Mesothelial cell of epicardium (in vitro differentiated cells): Measurements from ENCODE around the gene LAMC3. TPM values are rescaled to one million over a fixed set of nuclear protein-coding genes. Genes with fewer than 3 reads are reported as not detected.

Source experiments
- DNase-seq, 2 experiments: peaks; one replicate each; pipeline ENCODE4 v3.0.0; 2021; ENCODE audit warnings: low spot score in 2 of 2; ENCODE audit not compliant: unreplicated experiment in 2 of 2
- H3K27ac Mint-ChIP-seq: 2 replicates; pipeline ENCODE4 v1.8.0; 2021; ENCODE audit warnings: mixed read lengths
- H3K27me3 Mint-ChIP-seq: 2 replicates; pipeline ENCODE4 v1.8.0; 2021; ENCODE audit warnings: low read depth, mixed read lengths
- H3K36me3 Mint-ChIP-seq: 2 replicates; pipeline ENCODE4 v1.8.0; 2021; ENCODE audit warnings: mixed read lengths
- H3K4me1 Mint-ChIP-seq: 2 replicates; pipeline ENCODE4 v1.8.0; 2021; ENCODE audit warnings: mixed read lengths
- H3K4me3 Mint-ChIP-seq: 2 replicates; pipeline ENCODE4 v1.8.0; 2021; ENCODE audit warnings: mild to moderate bottlenecking, moderate library complexity, mixed read lengths
- H3K9me3 Mint-ChIP-seq: 2 replicates; pipeline ENCODE4 v1.8.0; 2021; ENCODE audit warnings: mixed read lengths
- total RNA-seq: library from RNA; stranded (reverse); gene quantifications from 3 replicates; pipeline ENCODE4 v1.2.1, GENCODE V29; 2021
- TF ChIP-seq, protein P1 (sequence below): fragments of 200-600 bp; sonication (generic); IDR thresholded peaks from one replicate; pipeline ENCODE4 v1.5.0; 2021; ENCODE audit warnings: antibody characterized with exemption; ENCODE audit not compliant: unreplicated experiment

Gene LAMC3
- total RNA-seq, 1 donor from 2014 or later = 18.3 TPM

DNA sequence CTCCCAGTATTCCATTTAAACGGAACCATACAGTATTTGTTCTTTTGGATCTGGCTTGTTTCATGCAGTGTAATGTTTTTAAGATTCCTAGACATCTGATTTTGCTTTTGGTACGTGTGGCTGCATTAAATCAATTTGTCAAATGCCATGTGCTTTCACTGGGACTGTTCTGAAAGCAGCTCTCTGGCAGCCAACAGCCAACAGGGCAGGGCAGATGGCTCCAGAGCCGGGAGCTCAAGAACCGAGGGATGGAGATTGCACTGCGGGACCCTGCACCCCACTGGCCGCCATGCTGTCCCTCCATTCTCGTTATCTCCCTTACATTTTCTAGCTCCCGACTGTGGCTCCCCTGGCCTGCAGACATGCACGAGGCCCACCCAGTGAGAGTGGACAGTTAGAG, 54.0 kb downstream of the LAMC3 start:
- H3K27me3 Mint-ChIP-seq = peaks cover 5% of the 10 kb centered on the region
- TF ChIP-seq, protein P1, sequence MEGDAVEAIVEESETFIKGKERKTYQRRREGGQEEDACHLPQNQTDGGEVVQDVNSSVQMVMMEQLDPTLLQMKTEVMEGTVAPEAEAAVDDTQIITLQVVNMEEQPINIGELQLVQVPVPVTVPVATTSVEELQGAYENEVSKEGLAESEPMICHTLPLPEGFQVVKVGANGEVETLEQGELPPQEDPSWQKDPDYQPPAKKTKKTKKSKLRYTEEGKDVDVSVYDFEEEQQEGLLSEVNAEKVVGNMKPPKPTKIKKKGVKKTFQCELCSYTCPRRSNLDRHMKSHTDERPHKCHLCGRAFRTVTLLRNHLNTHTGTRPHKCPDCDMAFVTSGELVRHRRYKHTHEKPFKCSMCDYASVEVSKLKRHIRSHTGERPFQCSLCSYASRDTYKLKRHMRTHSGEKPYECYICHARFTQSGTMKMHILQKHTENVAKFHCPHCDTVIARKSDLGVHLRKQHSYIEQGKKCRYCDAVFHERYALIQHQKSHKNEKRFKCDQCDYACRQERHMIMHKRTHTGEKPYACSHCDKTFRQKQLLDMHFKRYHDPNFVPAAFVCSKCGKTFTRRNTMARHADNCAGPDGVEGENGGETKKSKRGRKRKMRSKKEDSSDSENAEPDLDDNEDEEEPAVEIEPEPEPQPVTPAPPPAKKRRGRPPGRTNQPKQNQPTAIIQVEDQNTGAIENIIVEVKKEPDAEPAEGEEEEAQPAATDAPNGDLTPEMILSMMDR = no peak
- H3K4me3 Mint-ChIP-seq = no peak overlapping the region
- no peak overlapping the region for H3K27ac Mint-ChIP-seq
- H3K4me1 Mint-ChIP-seq = no peaks in the 10 kb centered on the region
- H3K36me3 Mint-ChIP-seq = no peaks in the 10 kb centered on the region
- DNase-seq = no peak
- no peaks in the 10 kb centered on the region for H3K9me3 Mint-ChIP-seq

DNA sequence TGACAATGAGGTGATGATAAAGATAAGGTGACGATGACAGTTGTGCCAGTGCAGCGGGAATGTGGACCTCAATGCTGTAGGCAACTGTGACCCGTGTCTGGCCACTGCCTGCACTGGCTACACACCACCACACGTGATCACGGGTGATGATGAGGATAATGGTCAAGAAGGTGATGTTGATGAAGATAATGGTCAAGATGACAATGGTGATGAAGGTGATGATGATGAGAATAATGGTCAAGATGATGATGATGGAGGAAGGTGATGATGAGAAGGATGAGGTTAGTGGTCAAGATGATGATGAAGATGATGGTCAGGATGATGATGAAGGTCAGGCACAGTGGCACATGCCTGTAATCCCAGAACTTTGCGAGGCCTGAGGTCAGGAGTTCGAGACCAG, 56.6 kb downstream of the LAMC3 start:
- no peak overlapping the region for H3K27ac Mint-ChIP-seq
- TF ChIP-seq, protein P1 = no peak
- H3K4me1 Mint-ChIP-seq = no peaks in the 10 kb centered on the region
- DNase-seq = no peak
- H3K4me3 Mint-ChIP-seq = no peak overlapping the region
- no peaks in the 10 kb centered on the region for H3K36me3 Mint-ChIP-seq
- no peaks in the 10 kb centered on the region for H3K9me3 Mint-ChIP-seq
- H3K27me3 Mint-ChIP-seq = peaks cover 5% of the 10 kb centered on the region

DNA sequence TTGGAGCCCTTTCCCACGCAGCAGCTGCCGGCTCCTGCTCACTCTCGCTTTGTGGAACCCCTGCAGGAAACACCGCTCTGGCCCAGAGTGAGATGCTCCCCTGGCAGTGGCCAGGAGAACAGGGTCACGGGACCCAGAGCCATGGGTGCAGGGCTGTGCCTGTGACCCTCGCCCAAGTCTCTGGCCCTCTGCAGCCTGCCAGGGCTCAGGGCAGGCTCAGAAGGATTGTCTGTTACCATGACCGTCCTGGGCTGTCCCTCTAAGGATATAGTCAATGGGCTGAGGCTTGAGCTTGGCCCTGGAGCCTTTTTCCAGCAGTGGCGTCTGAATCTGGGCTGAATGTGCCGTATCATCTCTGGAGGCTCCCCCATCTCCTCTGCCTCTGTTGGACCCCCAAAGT, 58.7 kb downstream of the LAMC3 start:
- H3K4me1 Mint-ChIP-seq = no peaks in the 10 kb centered on the region
- no peak overlapping the region for H3K4me3 Mint-ChIP-seq
- DNase-seq = no peak
- H3K27me3 Mint-ChIP-seq = peaks cover 5% of the 10 kb centered on the region
- TF ChIP-seq, protein P1 = no peak
- H3K27ac Mint-ChIP-seq = no peak overlapping the region
- H3K36me3 Mint-ChIP-seq = no peaks in the 10 kb centered on the region
- no peaks in the 10 kb centered on the region for H3K9me3 Mint-ChIP-seq

DNA sequence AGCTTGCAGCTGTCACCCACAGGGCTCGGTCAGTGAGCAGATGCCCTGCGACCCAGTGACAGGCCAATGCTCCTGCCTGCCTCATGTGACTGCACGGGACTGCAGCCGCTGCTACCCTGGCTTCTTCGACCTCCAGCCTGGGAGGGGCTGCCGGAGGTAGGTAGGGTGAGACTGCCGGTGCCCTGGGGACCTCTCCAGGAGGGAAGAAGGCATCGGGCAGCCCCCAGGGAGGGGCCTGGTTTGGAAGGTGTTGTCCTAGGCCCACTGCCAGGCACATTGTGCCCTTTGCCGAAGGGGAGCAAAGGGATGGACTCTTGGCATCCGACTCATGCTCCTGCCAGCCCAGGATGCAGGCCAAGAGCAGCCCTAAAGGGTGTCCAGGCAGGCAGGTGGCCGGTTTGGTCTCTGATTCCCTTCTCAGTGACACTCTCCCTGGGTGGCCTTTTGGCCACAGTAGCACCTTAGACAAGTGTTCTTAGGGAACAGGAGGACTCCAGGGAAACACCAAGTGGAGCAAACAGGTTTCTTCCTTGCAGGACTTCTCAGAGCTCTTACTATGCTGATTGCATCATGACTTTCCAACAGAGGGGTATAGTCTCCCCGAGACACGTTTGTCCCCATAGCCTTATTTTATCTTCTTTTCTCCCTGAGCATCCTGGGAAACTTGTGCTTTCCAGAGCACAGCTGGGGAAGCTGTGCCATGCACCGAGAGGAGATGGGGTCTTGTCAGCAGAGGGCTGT, 59.3 kb downstream of the LAMC3 start:
- Mint-ChIP-seq H3K36me3 (no peaks in the 10 kb centered on the region), H3K27me3 (peaks cover 5% of the 10 kb centered on the region), H3K4me1 (no peaks in the 10 kb centered on the region), H3K9me3 (no peaks in the 10 kb centered on the region), H3K27ac (no peak overlapping the region), H3K4me3 (no peak overlapping the region)
- DNase-seq = no peak
- TF ChIP-seq, protein P1 = no peak

DNA sequence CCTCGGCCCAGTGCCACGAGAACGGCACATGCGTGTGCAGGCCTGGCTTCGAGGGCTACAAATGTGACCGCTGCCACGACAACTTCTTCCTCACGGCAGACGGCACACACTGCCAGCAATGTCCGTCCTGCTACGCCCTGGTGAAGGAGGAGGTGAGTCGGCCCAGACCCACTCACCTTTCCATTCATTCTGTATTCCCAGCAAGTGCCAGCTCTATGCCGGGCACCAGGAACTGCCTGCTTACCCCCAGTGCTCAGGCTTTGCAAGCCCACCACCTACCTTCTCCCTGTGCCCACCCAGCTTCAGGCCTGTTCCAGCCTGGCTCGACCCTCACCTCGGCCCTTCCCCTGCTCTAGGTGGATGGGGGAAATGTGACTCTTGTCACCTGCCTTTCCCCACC, 60.7 kb downstream of the LAMC3 start:
- Mint-ChIP-seq H3K4me3 (no peak overlapping the region), H3K9me3 (no peaks in the 10 kb centered on the region), H3K36me3 (no peaks in the 10 kb centered on the region), H3K4me1 (no peaks in the 10 kb centered on the region), H3K27ac (no peak overlapping the region), H3K27me3 (peaks cover 5% of the 10 kb centered on the region)
- no peak for DNase-seq
- TF ChIP-seq, protein P1 = no peak
